Astrocyte (in vitro differentiated cells and primary cell): ENCODE data around the gene CIROP. TPM values are rescaled to one million over a fixed set of nuclear protein-coding genes. Genes with fewer than 3 reads are reported as not detected.

ENCODE experiments used
- DNase-seq: peaks from one replicate; pipeline ENCODE4 v3.0.0-alpha.2; 2010; ENCODE audit warnings: low read depth
- FAIRE-seq: peaks from 2 replicates; lab custom pipeline; 2011; peaks lifted over from hg19 to GRCh38; lab: Jason Lieb, UNC
- H2AFZ ChIP-seq: 2 replicates; pipeline ENCODE4 v1.6.0; 2012; ENCODE audit warnings: low read depth, low read length, inconsistent platforms
- H3K27ac ChIP-seq: 2 replicates; pipeline ENCODE4 v1.5.1; 2011; ENCODE audit warnings: low read depth, low read length, inconsistent platforms
- H3K27me3 ChIP-seq: 2 replicates; pipeline ENCODE4 v1.6.0; 2011; ENCODE audit warnings: low read length, inconsistent platforms; ENCODE audit not compliant: insufficient read depth
- H3K36me3 ChIP-seq: 2 replicates; pipeline ENCODE4 v1.5.1; 2011; ENCODE audit warnings: low read length, inconsistent platforms; ENCODE audit not compliant: insufficient read depth
- H3K4me1 ChIP-seq: 2 replicates; pipeline ENCODE4 v1.5.1; 2011; ENCODE audit warnings: low read length, inconsistent platforms; ENCODE audit not compliant: insufficient read depth
- H3K4me2 ChIP-seq: 2 replicates; pipeline ENCODE4 v1.6.0; 2012; ENCODE audit warnings: low read length, inconsistent platforms
- H3K4me3 ChIP-seq: 2 replicates; pipeline ENCODE4 v1.5.1; 2011; ENCODE audit warnings: low read depth, mild to moderate bottlenecking, low read length, inconsistent platforms; ENCODE audit not compliant: insufficient read depth
- H3K79me2 ChIP-seq: 2 replicates; pipeline ENCODE4 v1.6.0; 2012; ENCODE audit warnings: mild to moderate bottlenecking, low read length, inconsistent platforms; ENCODE audit not compliant: insufficient read depth
- H3K9ac ChIP-seq: 2 replicates; pipeline ENCODE4 v1.6.0; 2012; ENCODE audit warnings: mild to moderate bottlenecking, low read length, inconsistent platforms
- H3K9me3 ChIP-seq: 2 replicates; pipeline ENCODE4 v1.5.1; 2012; ENCODE audit warnings: low read depth, mild to moderate bottlenecking, low read length, inconsistent platforms; ENCODE audit not compliant: insufficient read depth
- H4K20me1 ChIP-seq: 2 replicates; pipeline ENCODE4 v1.6.0; 2012; ENCODE audit warnings: low read length, inconsistent platforms; ENCODE audit not compliant: insufficient read depth
- H3K27ac Mint-ChIP-seq: one replicate; pipeline ENCODE4 v1.8.0; 2021; ENCODE audit warnings: mild to moderate bottlenecking, mixed read lengths; ENCODE audit not compliant: unreplicated experiment
- H3K27me3 Mint-ChIP-seq: one replicate; pipeline ENCODE4 v1.8.0; 2021; ENCODE audit warnings: low read depth, mixed read lengths; ENCODE audit not compliant: unreplicated experiment
- H3K36me3 Mint-ChIP-seq: one replicate; pipeline ENCODE4 v1.8.0; 2021; ENCODE audit warnings: low read depth, mixed read lengths; ENCODE audit not compliant: unreplicated experiment
- H3K4me1 Mint-ChIP-seq: one replicate; pipeline ENCODE4 v1.8.0; 2021; ENCODE audit warnings: low read depth, mixed read lengths; ENCODE audit not compliant: unreplicated experiment
- H3K4me3 Mint-ChIP-seq: one replicate; pipeline ENCODE4 v1.8.0; 2021; ENCODE audit warnings: mild to moderate bottlenecking, moderate library complexity, mixed read lengths; ENCODE audit not compliant: unreplicated experiment
- H3K9me3 Mint-ChIP-seq: one replicate; pipeline ENCODE4 v1.8.0; 2021; ENCODE audit warnings: mild to moderate bottlenecking, mixed read lengths; ENCODE audit not compliant: unreplicated experiment
- CTCF ChIP-seq: IDR thresholded peaks from 2 replicates; pipeline ENCODE4 v1.5.1; 2011; ENCODE audit warnings: low read depth, mild to moderate bottlenecking, inconsistent platforms, low read length, moderate library complexity; ENCODE audit not compliant: insufficient read depth
- EZH2 ChIP-seq: IDR thresholded peaks from 2 replicates; pipeline ENCODE4 v1.6.1; 2012; ENCODE audit warnings: mild to moderate bottlenecking, low read length, inconsistent platforms; ENCODE audit not compliant: insufficient read depth
- total RNA-seq: library from RNA; stranded (reverse); gene quantifications from 2 replicates; pipeline ENCODE4 v1.2.1, GENCODE V29; 2021

Gene CIROP
- total RNA-seq, 1 donor from 2014 or later = not detected

GRCh38 chr14:23136566-23137133, 31.9 kb upstream of the CIROP start:
- no peak overlapping the region for H3K4me2 ChIP-seq
- FAIRE-seq (no peak), DNase-seq (no peak)
- H3K27me3 ChIP-seq = peaks cover 1% of the 10 kb centered on the region
- Mint-ChIP-seq H3K4me1 (no peaks in the 10 kb centered on the region), H3K27ac (no peak overlapping the region), H3K36me3 (peaks cover 3% of the 10 kb centered on the region), H3K4me3 (no peak overlapping the region), H3K9me3 (no peaks in the 10 kb centered on the region), H3K27me3 (peaks cover 35% of the 10 kb centered on the region)
- H3K27ac ChIP-seq = no peak overlapping the region
- H3K4me1 ChIP-seq = no peaks in the 10 kb centered on the region
- no peak overlapping the region for H3K4me3 ChIP-seq
- TF ChIP-seq CTCF = no peak
- TF ChIP-seq EZH2 = no peak
- H3K9me3 ChIP-seq = no peaks in the 10 kb centered on the region
- H3K9ac ChIP-seq = no peak overlapping the region
- no peaks in the 10 kb centered on the region for H3K36me3 ChIP-seq
- no peak overlapping the region for H2AFZ ChIP-seq
- no peaks in the 10 kb centered on the region for H4K20me1 ChIP-seq
- no peaks in the 10 kb centered on the region for H3K79me2 ChIP-seq

GRCh38 chr14:23132970-23133369, 28.2 kb upstream of the CIROP start:
- Histone ChIP-seq H2AFZ (no peak overlapping the region), H3K27ac (no peak overlapping the region), H4K20me1 (no peaks in the 10 kb centered on the region), H3K4me3 (no peak overlapping the region), H3K79me2 (no peaks in the 10 kb centered on the region), H3K4me1 (no peaks in the 10 kb centered on the region), H3K27me3 (peaks cover 15% of the 10 kb centered on the region), H3K9me3 (no peaks in the 10 kb centered on the region), H3K4me2 (no peak overlapping the region), H3K36me3 (no peaks in the 10 kb centered on the region), H3K9ac (no peak overlapping the region)
- H3K36me3 Mint-ChIP-seq = peaks cover 4% of the 10 kb centered on the region
- H3K9me3 Mint-ChIP-seq = no peaks in the 10 kb centered on the region
- FAIRE-seq (no peak), DNase-seq (no peak)
- H3K27me3 Mint-ChIP-seq = peaks cover 21% of the 10 kb centered on the region
- H3K4me1 Mint-ChIP-seq = no peaks in the 10 kb centered on the region
- H3K27ac Mint-ChIP-seq = no peak overlapping the region
- H3K4me3 Mint-ChIP-seq = no peak overlapping the region
- TF ChIP-seq CTCF (no peak), EZH2 (no peak)

- Histone ChIP-seq H3K4me2 (no peak overlapping the region), H3K4me3 (no peak overlapping the region), H2AFZ (no peak overlapping the region), H3K27me3 (peaks cover 15% of the 10 kb centered on the region), H3K9ac (no peak overlapping the region), H3K27ac (no peak overlapping the region), H3K79me2 (no peaks in the 10 kb centered on the region), H3K9me3 (no peaks in the 10 kb centered on the region), H3K36me3 (no peaks in the 10 kb centered on the region), H4K20me1 (no peaks in the 10 kb centered on the region), H3K4me1 (no peaks in the 10 kb centered on the region)
- H3K27ac Mint-ChIP-seq = no peak overlapping the region
- DNase-seq = no peak
- H3K4me1 Mint-ChIP-seq = no peaks in the 10 kb centered on the region
- H3K9me3 Mint-ChIP-seq = no peaks in the 10 kb centered on the region
- TF ChIP-seq CTCF (no peak), EZH2 (no peak)
- peaks cover 23% of the 10 kb centered on the region for H3K27me3 Mint-ChIP-seq
- H3K4me3 Mint-ChIP-seq = no peak overlapping the region
- FAIRE-seq = no peak
- peaks cover 6% of the 10 kb centered on the region for H3K36me3 Mint-ChIP-seq
These were observed 26.7 kb upstream of the CIROP start for GRCh38 chr14:23131482-23131881.
